Body of pancreas (tissue), 4 donors: ENCODE measurements around the gene BAHCC1. TPM values are rescaled to one million over a fixed set of nuclear protein-coding genes. Genes with fewer than 3 reads are reported as not detected.
A peak's percentile ranks its signal among the peaks of the same experiment; 100 is the strongest.
"Not testable (repeated sequence)": the region's sequence is repeated elsewhere in the genome, so short reads cannot be mapped to it uniquely, and the experiment has no call there.

ENCODE experiments used
- ATAC-seq: fragments of 150-250 bp; one replicate; pipeline ENCODE4 v1.9.1; 2016
- DNase-seq, 4 donors: peaks; one replicate each; pipeline ENCODE4 v3.0.0-alpha.2; 2019
- H3K27ac ChIP-seq, 4 donors: fragments of 200-600 bp; sonication (generic); 1 replicate in 3 of 4; 2 replicates in 1 of 4; pipeline versions ENCODE4 v1.5.1 to v1.6.1; 2016 to 2019; ENCODE audit warnings: mild to moderate bottlenecking in 1 of 4, mixed read lengths in 1 of 4, moderate library complexity in 1 of 4
- H3K27me3 ChIP-seq, 2 donors: fragments of 200-600 bp; sonication (generic); one replicate each; pipeline ENCODE4 v1.6.0; 2016; ENCODE audit warnings: mild to moderate bottlenecking in 1 of 2
- H3K36me3 ChIP-seq, 2 donors: fragments of 200-600 bp; sonication (generic); replicated peaks in 1 of 2; 2 replicates each; pipeline ENCODE4 v1.5.1; 2016; ENCODE audit warnings: low read depth in 2 of 2; ENCODE audit not compliant: insufficient read depth in 1 of 2
- H3K4me1 ChIP-seq: fragments of 200-600 bp; sonication (generic); one replicate; pipeline ENCODE4 v1.6.0; 2016
- H3K4me3 ChIP-seq, 2 donors: fragments of 200-600 bp; sonication (generic); 1 replicate in 1 of 2; 2 replicates in 1 of 2; pipeline ENCODE4 v1.5.1; 2016 to 2019
- H3K9me3 ChIP-seq, 3 donors: fragments of 200-600 bp; sonication (generic); 1 replicate in 2 of 3; 2 replicates in 1 of 3; pipeline ENCODE4 v1.5.1; 2016
- POLR2A ChIP-seq, 3 donors: fragments of 450-650 bp; IDR thresholded peaks; one replicate each; pipeline ENCODE4 v1.6.1; 2016; ENCODE audit warnings: antibody characterized with exemption in 3 of 3, mild to moderate bottlenecking in 2 of 3
- WGBS, 2 donors: methylation state at CpG; one replicate each; pipeline ENCODE4 v1.1.5; 2017; 5-methylcytosine and 5-hydroxymethylcytosine counted together
- intact Hi-C: fragments of 100-400 bp; cut with DNase I; formaldehyde crosslinking; loops from one replicate; pipeline ENCODE4 v1.15.1; 2023
- total RNA-seq, 2 donors: library from RNA; depleted of rRNA; stranded (reverse); fragments of >200 nt; gene quantifications; one replicate each; pipeline ENCODE4 v1.1.0, GENCODE V29; 2016
- TF ChIP-seq, protein P1 (sequence below), 7 experiments: fragments of 450-650 bp in 4 of 7; fragments of 200-600 bp in 3 of 7; sonication (generic) in 3 of 7; IDR thresholded peaks; one replicate each; pipeline ENCODE4 v1.5.1; 2016 to 2019; ENCODE audit warnings: antibody characterized with exemption in 7 of 7

Gene BAHCC1
- total RNA-seq, 2 donors from 2014 or later, result 5.7 to 14.8 TPM

GRCh38 chr17:81354252-81354953 is 40.9 kb upstream of the BAHCC1 start:
- peak overlapping the region in 3 of 4 donors; percentile 58 to 76 (median 71) for H3K27ac ChIP-seq
- H3K4me3 ChIP-seq, result no peak overlapping the region
- ATAC-seq (peak; percentile 31), DNase-seq (no peak)
- TF ChIP-seq POLR2A (IDR thresholded peaks at IDR 0.05), result no peak
- TF ChIP-seq, protein P1, sequence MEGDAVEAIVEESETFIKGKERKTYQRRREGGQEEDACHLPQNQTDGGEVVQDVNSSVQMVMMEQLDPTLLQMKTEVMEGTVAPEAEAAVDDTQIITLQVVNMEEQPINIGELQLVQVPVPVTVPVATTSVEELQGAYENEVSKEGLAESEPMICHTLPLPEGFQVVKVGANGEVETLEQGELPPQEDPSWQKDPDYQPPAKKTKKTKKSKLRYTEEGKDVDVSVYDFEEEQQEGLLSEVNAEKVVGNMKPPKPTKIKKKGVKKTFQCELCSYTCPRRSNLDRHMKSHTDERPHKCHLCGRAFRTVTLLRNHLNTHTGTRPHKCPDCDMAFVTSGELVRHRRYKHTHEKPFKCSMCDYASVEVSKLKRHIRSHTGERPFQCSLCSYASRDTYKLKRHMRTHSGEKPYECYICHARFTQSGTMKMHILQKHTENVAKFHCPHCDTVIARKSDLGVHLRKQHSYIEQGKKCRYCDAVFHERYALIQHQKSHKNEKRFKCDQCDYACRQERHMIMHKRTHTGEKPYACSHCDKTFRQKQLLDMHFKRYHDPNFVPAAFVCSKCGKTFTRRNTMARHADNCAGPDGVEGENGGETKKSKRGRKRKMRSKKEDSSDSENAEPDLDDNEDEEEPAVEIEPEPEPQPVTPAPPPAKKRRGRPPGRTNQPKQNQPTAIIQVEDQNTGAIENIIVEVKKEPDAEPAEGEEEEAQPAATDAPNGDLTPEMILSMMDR (IDR thresholded peaks at IDR 0.05), result no peak
- H3K9me3 ChIP-seq, result no peaks in the 10 kb centered on the region
- peaks cover 15% of the 10 kb centered on the region for H3K4me1 ChIP-seq
- 60 to 64% methylated on average over 13 to 14 of the region's 14 CpGs for WGBS, 2 donors
- H3K36me3 ChIP-seq, result no peaks in the 10 kb centered on the region
- H3K27me3 ChIP-seq, result no peaks in the 10 kb centered on the region
- intact Hi-C loops, result no loop called here

DNA sequence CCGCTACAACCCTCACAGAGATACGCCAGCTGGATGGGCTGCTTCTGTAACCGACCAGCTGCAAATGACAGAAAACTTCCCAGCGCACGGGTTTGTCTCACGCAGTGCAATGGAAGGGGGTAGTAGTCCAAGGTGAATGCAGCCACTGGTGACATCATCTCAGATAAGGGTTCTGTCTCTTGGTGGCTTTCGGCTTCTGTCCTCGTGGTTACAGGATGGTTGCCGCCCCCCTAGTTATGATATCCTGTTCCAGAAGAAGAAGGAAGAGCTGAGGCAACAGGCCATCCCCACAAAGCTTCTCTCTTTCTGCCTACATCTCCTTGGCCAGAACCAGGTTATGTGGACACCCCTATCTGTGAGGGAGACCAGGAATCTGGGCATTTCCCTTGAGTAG is 40.3 kb upstream of the BAHCC1 start:
- Histone ChIP-seq H3K27ac (peak overlapping the region; percentile 22 to 76 (median 64)), H3K4me3 (no peak overlapping the region), H3K27me3 (no peaks in the 10 kb centered on the region), H3K36me3 (no peaks in the 10 kb centered on the region), H3K4me1 (peaks cover 15% of the 10 kb centered on the region), H3K9me3 (no peaks in the 10 kb centered on the region)
- peak; percentile 98 for ATAC-seq
- TF ChIP-seq, protein P1 (IDR thresholded peaks at IDR 0.05), result no peak
- TF ChIP-seq POLR2A (IDR thresholded peaks at IDR 0.05), result no peak
- intact Hi-C loops, result no loop called here
- 37 to 56% methylated on average over 9 of the region's 9 CpGs for WGBS, 2 donors
- peak; percentile 93 to 97 (median 94) for DNase-seq

GRCh38 chr17:81359218-81359617 is 36.0 kb upstream of the BAHCC1 start:
- intact Hi-C loops, result no loop called here
- H3K36me3 ChIP-seq, result no peaks in the 10 kb centered on the region
- H3K27me3 ChIP-seq, result no peaks in the 10 kb centered on the region
- DNase-seq (no peak), ATAC-seq (no peak)
- WGBS, 2 donors, result 82 to 89% methylated on average over 8 of the region's 8 CpGs
- TF ChIP-seq, protein P1 (IDR thresholded peaks at IDR 0.05), result no peak
- no peak for TF ChIP-seq POLR2A (IDR thresholded peaks at IDR 0.05)
- H3K4me3 ChIP-seq, result no peak overlapping the region
- H3K9me3 ChIP-seq, result no peaks in the 10 kb centered on the region
- H3K27ac ChIP-seq, result no peak overlapping the region
- H3K4me1 ChIP-seq, result peaks cover 18% of the 10 kb centered on the region

DNA sequence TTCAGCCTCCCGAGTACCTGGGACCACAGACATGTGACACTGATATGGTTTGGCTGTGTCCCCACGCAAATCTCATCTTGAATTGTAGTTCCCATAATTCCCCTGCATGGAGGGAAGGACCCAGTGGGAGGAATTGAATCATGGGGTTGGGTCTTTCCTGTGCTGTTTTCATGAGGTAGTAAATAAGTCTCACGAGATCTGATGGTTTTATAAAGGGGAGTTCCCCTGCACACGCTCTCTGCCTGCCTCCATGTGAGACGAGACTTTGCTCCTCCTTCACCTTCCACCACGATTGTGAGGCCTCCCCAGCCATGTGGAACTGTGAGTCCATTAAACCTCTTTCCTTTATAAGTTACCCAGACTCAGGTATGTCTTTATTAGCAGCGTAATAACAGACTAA is 33.3 kb upstream of the BAHCC1 start:
- intact Hi-C loops, result not testable (repeated sequence)
- WGBS, 2 donors, result 67% methylated on average over 7 of the region's 7 CpGs

DNA sequence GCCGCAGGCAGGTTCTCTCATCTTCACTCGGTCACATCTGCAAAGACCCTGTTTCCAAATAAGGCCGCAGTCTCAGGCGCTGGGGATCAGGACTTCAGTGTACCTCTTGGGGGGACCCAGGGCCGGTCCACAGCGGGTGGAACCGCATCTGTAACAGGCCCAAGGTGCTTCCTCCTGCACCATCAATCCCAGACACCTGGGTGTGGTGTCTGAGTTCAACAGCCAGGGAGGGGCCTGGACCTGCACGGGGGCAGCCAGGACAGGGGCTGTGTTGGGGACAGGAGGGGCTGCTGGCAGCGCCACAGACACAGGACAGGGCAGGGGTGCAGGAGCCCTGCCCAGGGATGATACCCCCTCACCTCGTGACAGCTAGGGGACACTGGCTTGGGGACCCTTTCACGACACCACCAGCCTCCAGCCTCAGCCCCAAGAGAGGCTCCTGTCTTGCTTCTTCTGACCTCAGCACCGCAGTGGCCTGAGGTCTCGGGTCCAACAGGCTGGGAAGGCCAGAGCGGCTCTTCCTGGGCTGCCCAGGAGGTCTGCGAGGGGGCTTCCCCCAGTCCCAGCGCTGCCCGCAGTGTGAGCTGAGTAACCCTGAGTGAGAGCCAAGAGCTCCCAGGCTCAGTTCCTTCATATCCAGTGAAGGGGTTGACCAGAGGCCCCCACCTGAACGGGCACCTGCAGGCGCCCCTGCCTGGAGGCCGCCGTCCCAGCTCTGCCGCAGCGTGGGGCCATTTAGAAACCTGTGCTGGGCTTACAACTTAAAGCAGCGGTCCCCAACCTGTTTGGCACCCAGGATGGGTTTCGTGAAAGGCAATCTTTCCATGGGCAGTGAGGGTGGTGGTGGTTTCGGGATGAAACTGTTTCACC is 30.7 kb upstream of the BAHCC1 start:
- DNase-seq, result no peak
- Histone ChIP-seq H3K4me1 (peaks cover 32% of the 10 kb centered on the region), H3K27me3 (no peaks in the 10 kb centered on the region), H3K9me3 (no peaks in the 10 kb centered on the region), H3K27ac (peak overlapping the region; percentile 99 to 100 (median 100)), H3K4me3 (no peak overlapping the region), H3K36me3 (no peaks in the 10 kb centered on the region)
- TF ChIP-seq, protein P1 (IDR thresholded peaks at IDR 0.05), result peak in 1 of 7 experiments; percentile 2
- no peak for TF ChIP-seq POLR2A (IDR thresholded peaks at IDR 0.05)
- intact Hi-C loops, result no loop called here
- ATAC-seq, result no peak
- WGBS, 2 donors, result 75 to 84% methylated on average over 11 to 25 of the region's 26 CpGs

More for the DNA sequence above, 33.3 kb upstream of the BAHCC1 start:
- DNase-seq, H3K27ac ChIP-seq, ATAC-seq, H3K9me3 ChIP-seq, H3K4me3 ChIP-seq, H3K36me3 ChIP-seq, H3K27me3 ChIP-seq: not testable (repeated sequence)
- peaks cover 32% of the 10 kb centered on the region for H3K4me1 ChIP-seq
